Thoracic aorta (tissue), 2 donors: ENCODE measurements around the gene CEACAM3. TPM values are rescaled to one million over a fixed set of nuclear protein-coding genes. Genes with fewer than 3 reads are reported as not detected.

ENCODE experiments used
- ATAC-seq: fragments of 150-250 bp; one replicate; pipeline ENCODE4 v1.8.0; 2017; ENCODE audit warnings: low read depth; ENCODE audit not compliant: insufficient number of reproducible peaks, low FRiP score
- DNase-seq: peaks from one replicate; pipeline ENCODE4 v3.0.0-alpha.2; 2020; ENCODE audit warnings: low spot score
- H3K27ac ChIP-seq, 2 donors: fragments of 200-600 bp; sonication (generic); 1 replicate in 1 of 2; 2 replicates in 1 of 2; pipeline ENCODE4 v1.5.1; 2016; ENCODE audit warnings: mild to moderate bottlenecking in 2 of 2, moderate library complexity in 2 of 2
- H3K27me3 ChIP-seq: fragments of 200-600 bp; sonication (generic); replicated peaks from 2 replicates; pipeline ENCODE4 v1.6.0; 2016; ENCODE audit warnings: mild to moderate bottlenecking; ENCODE audit not compliant: insufficient read depth
- H3K36me3 ChIP-seq: fragments of 200-600 bp; sonication (generic); one replicate; pipeline ENCODE4 v1.5.1; 2016
- H3K4me1 ChIP-seq, 2 donors: fragments of 200-600 bp; sonication (generic); 1 replicate in 1 of 2; 2 replicates in 1 of 2; pipeline versions ENCODE4 v1.5.1 to v1.6.0; 2016; ENCODE audit warnings: low read depth in 2 of 2, mild to moderate bottlenecking in 1 of 2; ENCODE audit not compliant: control insufficient read depth in 1 of 2
- H3K4me3 ChIP-seq: fragments of 200-600 bp; sonication (generic); 2 replicates; pipeline ENCODE4 v1.5.1; 2016; ENCODE audit warnings: mild to moderate bottlenecking
- H3K9me3 ChIP-seq: fragments of 200-600 bp; sonication (generic); 2 replicates; pipeline ENCODE4 v1.5.1; 2016
- total RNA-seq, 2 donors: library from RNA; depleted of rRNA; stranded (reverse); fragments of >200 nt; gene quantifications; one replicate each; pipeline versions ENCODE4 v1.1.0 to v1.2.3, GENCODE V29; 2016
- TF ChIP-seq, protein P1 (sequence below): fragments of 200-600 bp; sonication (generic); IDR thresholded peaks from one replicate; pipeline ENCODE4 v1.5.1; 2019; ENCODE audit warnings: antibody characterized with exemption

CEACAM3 gene
- total RNA-seq, 2 donors from 2014 or later = not detected

DNA sequence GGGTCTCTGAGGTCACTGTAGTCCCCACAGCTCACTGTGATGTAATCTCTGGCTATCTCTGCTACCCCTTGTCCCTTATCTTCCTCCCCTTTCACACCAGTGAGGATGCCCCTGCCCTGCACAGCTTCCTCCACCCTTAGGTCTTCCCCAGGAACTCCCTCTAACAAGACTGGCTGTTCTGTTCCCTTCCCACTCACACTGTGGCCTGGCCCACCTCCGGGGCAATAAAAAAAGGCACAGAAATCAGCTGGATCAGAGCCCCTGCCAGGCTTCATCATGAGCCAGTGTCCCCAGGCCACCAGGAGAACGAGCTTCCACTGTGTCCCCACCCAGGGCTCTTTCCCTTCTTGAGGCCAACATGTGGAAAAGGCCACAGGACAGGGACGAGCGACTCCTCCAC lies 4.6 kb downstream of the CEACAM3 start:
- no peaks in the 10 kb centered on the region for H3K9me3 ChIP-seq
- no peaks in the 10 kb centered on the region for H3K4me1 ChIP-seq
- TF ChIP-seq, protein P1, sequence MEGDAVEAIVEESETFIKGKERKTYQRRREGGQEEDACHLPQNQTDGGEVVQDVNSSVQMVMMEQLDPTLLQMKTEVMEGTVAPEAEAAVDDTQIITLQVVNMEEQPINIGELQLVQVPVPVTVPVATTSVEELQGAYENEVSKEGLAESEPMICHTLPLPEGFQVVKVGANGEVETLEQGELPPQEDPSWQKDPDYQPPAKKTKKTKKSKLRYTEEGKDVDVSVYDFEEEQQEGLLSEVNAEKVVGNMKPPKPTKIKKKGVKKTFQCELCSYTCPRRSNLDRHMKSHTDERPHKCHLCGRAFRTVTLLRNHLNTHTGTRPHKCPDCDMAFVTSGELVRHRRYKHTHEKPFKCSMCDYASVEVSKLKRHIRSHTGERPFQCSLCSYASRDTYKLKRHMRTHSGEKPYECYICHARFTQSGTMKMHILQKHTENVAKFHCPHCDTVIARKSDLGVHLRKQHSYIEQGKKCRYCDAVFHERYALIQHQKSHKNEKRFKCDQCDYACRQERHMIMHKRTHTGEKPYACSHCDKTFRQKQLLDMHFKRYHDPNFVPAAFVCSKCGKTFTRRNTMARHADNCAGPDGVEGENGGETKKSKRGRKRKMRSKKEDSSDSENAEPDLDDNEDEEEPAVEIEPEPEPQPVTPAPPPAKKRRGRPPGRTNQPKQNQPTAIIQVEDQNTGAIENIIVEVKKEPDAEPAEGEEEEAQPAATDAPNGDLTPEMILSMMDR = no peak
- no peaks in the 10 kb centered on the region for H3K27me3 ChIP-seq
- no peak for ATAC-seq
- DNase-seq = no peak
- no peak overlapping the region for H3K27ac ChIP-seq
- H3K4me3 ChIP-seq = no peak overlapping the region
- H3K36me3 ChIP-seq = no peaks in the 10 kb centered on the region

GRCh38 chr19:41801792-41802211 lies 5.4 kb downstream of the CEACAM3 start:
- Histone ChIP-seq H3K9me3 (no peaks in the 10 kb centered on the region), H3K27ac (no peak overlapping the region), H3K4me1 (no peaks in the 10 kb centered on the region), H3K36me3 (no peaks in the 10 kb centered on the region), H3K27me3 (no peaks in the 10 kb centered on the region), H3K4me3 (no peak overlapping the region)
- DNase-seq (no peak), ATAC-seq (no peak)
- TF ChIP-seq, protein P1 = no peak

DNA sequence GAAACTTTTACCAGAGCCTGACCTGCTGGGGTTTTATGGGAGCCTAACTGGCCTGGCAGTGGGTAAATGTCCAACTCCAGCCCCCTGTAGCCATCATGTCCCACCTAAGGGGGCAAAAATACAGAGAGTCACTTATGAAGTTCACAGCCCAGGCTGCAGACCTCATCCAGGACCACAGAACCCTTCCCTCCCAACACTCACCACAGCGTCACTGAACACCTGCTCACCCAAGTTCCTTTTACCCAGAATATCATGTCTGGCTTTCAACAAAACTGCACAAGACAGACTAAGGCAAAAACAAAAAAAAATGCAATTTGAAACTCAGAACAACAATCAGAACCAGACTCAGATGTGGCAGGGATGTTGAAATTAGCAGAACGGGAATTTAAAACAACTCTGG lies 6.4 kb downstream of the CEACAM3 start:
- Histone ChIP-seq H3K4me1 (no peaks in the 10 kb centered on the region), H3K27me3 (no peaks in the 10 kb centered on the region), H3K36me3 (no peaks in the 10 kb centered on the region), H3K27ac (no peak overlapping the region), H3K9me3 (no peaks in the 10 kb centered on the region), H3K4me3 (no peak overlapping the region)
- ATAC-seq (no peak), DNase-seq (no peak)
- TF ChIP-seq, protein P1 = no peak

- Histone ChIP-seq H3K27me3 (no peaks in the 10 kb centered on the region), H3K9me3 (no peaks in the 10 kb centered on the region), H3K4me1 (no peaks in the 10 kb centered on the region), H3K4me3 (no peak overlapping the region), H3K27ac (no peak overlapping the region), H3K36me3 (no peaks in the 10 kb centered on the region)
- ATAC-seq = no peak
- no peak for DNase-seq
- TF ChIP-seq, protein P1 = no peak
These were observed 7.9 kb downstream of the CEACAM3 start for GRCh38 chr19:41804336-41804735.

- TF ChIP-seq, protein P1 = no peak
- no peak for ATAC-seq
- H3K4me3 ChIP-seq = no peak overlapping the region
- H3K36me3 ChIP-seq = no peaks in the 10 kb centered on the region
- H3K4me1 ChIP-seq = no peaks in the 10 kb centered on the region
- no peak for DNase-seq
- H3K9me3 ChIP-seq = no peaks in the 10 kb centered on the region
- H3K27ac ChIP-seq = no peak overlapping the region
- no peaks in the 10 kb centered on the region for H3K27me3 ChIP-seq
These were observed 10.8 kb downstream of the CEACAM3 start for GRCh38 chr19:41807176-41807575.
